HG02798 (cell line): ENCODE data around the gene ZBTB43.
"Not testable (repeated sequence)": the region's sequence is repeated elsewhere in the genome, so short reads cannot be mapped to it uniquely, and the experiment has no call there.

Experiments used
- ATAC-seq: cut with Tn5 transposase; IDR thresholded peaks from one replicate; pipeline ENCODE4 v1.9.1; 2021; ENCODE audit warnings: mild to moderate bottlenecking; ENCODE audit not compliant: unreplicated experiment, poor library complexity

ZBTB43 gene

DNA sequence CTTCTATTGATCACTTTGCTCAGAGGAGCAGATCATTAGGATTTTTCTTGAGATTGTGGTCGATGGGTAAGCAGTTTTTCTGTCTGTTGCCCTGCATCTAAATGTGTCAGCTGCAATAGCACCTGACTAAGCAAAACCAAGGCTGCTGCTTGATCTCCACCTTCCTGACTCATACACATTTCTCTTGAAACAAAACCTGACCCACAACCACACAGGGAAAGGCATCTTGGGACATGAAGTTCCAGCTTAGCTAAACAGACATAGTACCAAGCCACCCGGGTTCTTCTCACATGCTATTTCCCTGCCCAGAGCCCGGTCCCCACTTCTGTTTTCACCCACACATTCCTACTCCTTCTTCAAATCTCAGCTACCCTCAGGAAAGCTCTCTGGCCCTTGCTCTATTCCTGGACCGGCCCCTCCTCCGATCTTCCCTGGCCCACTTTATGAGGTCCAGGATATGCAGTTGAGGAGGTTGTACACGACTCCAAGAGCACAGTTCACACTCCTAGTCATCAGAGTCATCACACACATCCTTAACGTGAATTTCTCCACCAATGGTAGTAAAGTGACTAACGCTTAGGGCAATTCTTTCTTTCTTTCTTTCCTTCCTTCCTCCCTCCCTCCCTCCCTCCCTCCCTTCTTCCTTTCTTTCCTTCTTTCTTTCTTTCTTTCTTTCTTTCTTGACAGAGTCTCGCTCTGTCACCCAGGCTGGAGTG is 16.0 kb upstream of the ZBTB43 start:
- no peak for ATAC-seq

DNA sequence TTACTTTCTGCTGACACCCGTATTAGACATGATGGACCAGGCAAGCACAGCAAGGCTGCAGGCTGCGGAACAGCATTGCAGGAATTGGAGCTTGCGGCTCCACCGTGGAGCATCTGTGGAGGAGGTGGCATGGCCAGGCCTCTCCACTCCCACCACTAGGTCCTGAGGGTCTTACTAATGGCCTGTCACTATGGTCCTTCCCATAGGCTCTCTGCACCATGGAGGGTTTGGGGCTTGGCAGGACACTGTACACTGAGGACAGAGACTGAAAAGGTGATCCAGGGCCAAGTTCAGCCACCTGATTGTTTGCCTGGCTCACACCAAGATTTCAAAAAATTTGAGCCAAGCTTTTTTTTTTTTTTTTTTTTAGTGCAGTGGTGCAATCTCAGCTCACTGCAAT is 14.3 kb upstream of the ZBTB43 start:
- ATAC-seq = no peak

DNA sequence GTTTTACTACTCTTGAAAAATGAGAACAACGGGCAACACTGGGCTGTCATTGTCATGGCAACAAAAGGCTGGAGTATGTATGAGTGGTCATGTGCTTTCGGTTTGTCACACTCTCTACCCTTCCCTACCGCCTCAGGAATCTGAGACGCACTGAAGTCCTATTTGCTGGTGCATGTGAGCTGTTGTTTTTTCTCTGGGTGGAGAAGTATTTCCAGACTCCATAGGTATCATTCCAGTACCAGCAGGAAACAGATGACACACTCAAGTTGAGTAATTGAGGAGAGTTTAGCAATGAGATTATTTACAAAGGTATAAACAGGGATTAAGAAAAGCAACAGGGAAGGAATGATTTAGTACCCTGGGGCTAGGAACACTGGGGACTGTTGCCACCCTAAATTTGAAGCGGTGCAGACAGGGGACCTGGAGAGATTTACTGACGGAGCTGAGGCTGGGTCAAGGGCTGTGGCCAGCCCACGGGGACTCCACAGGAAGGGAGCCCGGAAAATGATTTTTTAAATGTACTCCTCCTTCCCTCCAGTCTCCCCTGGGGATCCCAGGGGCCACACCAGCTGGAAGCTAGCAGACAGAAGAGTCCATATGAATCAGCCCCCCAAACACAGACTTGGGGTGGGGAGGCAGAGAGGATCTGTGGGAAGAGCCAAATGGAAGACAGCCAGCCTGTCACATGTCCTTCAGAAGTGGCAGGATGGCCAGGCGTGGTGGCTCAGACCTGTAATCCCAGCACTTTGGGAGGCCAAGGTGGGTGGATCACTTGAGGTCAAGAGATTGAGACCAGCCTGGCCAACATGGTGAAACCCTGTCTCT is 13.2 kb upstream of the ZBTB43 start:
- no peak for ATAC-seq

DNA sequence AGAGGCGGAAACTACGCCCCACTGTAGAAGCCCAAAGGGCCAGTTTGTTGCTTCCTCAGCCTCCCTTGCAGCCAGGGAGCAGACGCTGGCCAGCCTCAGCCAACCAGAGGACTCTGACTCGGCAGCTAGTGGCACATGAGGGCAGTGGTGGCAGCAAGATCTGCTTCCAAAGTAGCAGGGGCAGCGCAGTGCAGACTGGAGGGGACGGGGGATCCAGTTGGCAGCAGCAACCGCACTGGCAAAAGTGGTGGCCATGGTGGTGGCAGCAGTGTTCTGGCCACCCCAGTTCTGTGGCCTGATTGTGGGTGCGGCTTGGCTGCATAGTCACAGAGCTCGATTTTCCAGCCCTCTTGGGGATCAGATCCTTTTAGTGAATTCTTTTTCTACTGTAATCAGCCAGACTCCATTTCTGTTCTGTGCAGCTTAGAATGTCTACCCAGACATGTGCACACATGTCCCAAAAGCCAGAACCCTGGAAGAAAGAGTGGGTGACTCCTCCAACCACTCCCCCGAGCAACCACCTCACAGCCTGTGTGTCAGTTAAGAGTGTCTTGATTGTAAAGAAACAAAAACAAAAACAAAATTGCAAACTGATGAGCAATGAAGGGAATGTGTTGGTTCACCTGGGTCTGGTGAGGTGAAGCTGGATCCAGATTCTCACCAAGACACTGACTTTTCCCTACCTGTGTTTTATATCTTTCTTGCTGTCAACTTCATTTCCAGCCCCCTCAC is 11.0 kb upstream of the ZBTB43 start:
- ATAC-seq = no peak

DNA sequence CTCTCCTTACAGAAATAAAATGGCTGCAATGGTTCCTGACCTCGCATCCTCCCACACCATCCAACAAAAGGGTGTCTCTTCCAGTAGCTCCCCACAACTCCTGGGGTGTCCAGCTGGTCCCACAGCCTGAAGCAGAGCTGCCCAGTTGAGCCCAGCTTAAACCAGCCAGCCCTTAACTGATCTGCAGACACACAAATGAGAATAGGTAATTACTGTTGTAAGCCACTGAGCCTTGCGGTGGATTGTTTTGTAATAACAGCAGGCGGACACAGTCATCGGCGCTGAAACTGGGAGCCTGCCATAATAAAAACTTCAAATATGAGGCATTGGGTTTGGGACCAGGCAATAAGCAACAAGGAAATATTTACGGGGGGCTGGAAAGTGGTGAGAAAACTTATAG is 10.4 kb upstream of the ZBTB43 start:
- no peak for ATAC-seq

DNA sequence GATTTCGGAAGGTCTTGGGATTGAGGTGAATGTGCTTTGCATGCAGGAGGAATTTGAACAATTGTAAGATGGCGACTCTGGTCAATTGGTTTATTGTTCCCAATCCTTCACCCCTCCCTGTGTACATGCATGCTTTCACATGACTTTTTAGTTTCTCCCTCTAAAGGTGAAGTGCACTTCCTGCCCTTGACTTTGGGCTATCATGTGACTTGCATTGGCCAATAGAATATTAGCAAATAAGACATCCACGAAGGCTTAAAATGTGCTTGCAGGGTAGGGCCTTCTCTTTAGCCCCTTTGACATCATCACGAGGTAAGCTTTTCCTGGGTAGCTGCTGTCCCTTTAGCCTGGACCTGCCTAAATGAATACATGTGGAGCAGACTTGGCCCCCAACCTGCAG is 8.1 kb upstream of the ZBTB43 start:
- ATAC-seq = no peak

DNA sequence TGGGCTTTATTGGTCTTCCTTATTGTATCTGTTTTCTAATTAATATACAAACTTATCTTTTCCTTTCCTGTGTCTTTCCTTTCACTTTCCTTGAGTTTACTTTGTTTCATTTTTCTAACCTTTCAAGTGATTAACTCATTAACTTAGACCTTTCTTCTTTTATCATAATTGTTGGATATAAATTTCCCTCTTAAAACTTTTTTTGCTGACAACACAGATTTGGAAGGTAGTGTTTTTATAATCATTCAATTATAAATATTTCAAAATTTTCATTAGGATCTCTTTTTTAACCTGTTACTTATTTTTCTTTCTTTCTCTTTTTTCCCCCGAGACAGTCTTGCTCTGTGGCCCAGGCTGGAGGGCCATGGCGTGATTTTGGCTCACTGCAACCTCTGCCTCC is 6.9 kb upstream of the ZBTB43 start:
- ATAC-seq = no peak

DNA sequence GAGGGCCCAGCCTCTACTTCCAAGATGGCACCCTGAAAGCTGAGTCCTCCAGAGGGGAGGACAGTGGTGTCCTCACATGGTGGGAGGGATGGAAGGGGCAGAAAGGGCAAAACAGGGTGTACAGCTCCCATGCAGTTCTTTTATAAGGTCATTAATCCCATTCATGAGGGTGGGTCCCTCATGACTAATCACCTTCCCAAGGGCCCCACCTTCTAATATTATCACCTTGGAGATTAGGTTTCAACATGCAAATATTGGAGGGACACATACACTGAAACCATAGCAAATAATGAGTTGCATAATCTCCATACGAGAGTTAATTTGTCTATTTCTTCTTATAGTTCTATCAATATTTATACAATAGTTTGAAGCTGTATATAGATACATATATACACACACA is 5.8 kb upstream of the ZBTB43 start:
- no peak for ATAC-seq

DNA sequence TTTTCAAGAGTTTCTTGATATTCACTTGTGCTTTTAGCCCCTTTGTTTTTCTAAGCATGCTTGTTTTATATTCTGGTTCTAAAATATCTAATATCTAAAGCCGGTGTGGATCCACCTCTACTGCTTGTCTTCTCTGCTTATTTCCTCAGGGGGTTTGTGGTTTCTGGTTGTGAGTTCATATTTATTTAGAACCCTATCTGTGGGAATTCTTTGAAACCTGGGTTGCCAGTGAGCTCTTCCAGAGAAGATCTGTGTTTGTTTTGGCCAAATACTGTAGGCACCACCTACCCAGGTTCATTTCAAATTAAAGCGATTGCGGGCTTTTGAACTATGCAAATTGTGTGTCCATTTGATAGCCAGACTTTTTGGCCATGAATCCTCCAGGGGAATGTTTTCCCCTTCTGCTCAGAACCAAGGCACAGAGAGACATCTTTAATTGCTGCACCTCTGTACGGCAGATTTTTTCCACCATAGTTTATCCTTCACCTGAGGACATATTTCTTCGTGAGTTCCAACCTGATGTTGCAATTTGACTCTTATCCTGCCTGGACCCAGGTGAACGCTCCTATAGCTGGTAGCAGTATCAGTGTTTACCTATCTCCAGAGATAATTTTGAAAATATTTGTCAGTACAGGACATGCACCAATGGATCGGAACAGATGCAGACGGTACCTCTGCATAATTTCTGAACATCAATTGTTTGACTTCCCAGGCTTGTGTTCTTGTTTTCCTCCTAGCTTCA is 2.4 kb upstream of the ZBTB43 start:
- no peak for ATAC-seq

DNA sequence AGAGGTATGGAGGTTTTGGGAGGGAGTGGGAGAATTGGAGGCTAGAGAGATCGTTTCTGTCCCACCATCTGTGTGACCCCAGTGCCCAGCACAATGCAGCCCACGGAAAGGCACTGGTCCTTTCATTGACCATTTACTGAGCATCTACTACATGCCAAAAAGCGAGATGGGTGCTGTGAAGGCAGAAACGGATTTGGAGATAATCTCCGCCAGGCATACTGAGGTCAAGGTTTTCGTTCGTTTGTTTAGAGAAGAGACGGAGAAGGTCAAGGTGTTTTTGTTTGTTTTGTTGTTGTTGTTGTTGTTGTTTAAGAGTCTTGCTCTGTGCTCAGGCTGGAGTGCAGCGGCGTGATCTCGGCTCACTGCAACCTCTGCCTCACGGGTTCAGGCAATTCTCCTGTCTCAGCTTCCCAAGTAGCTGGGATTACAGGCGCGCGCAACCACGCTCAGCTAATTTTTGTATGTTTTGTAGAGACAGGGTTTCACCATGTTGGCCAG is 593 bp upstream of the ZBTB43 start:
- ATAC-seq = no peak

DNA sequence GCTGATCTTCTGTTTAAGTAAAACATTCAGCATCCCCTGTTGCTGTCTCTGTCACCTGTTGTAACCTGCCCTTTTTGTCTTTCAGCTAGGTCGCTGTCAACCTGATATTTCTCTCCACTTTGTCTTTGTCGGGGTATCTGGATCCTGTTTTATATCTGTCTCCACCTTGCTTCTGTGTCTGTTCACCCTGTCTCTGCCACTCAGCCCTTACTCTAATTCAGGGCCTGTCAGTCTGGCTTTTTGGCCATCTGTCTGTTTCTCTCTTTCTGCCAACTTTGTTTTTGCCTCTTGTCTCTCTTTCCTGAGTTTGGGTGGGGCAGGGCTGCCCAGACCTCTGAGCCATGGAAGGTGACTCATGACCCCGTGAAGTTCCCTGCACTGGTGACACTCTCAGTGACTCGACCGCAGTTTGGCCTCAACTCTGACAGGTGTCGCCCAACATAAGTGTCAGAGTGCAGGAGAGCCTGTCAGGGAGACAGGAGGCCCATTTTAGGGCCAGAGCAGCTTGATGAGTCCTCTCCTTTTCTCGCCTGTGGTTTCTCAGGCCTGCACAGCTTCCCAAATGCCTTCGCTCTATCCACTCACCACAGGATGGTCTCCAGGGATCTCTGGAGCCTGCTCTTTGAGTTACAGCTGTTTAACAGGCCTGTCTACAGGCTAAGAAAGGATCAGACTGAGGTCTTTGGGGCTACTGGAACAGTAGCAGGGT is 868 bp downstream of the ZBTB43 start:
- ATAC-seq = peak; percentile 73

DNA sequence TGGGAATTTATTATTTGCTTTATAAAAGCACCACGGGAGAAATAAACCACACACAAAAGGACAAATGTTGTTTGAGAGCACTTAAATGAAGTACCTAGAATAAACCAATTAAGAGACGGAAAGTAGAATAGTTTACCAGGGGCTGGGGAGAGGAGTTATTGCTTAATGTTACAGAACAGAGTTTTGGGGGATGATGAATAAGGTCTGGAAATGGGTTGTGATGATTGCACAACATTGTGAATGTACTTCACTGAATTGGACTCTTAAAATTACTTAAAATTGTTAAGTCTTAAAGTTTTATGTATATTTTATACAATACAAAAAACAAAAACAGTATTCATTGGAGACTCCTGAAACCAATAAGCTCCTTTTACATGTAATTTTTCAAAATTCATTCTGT is 1.5 kb downstream of the ZBTB43 start:
- ATAC-seq = no peak

DNA sequence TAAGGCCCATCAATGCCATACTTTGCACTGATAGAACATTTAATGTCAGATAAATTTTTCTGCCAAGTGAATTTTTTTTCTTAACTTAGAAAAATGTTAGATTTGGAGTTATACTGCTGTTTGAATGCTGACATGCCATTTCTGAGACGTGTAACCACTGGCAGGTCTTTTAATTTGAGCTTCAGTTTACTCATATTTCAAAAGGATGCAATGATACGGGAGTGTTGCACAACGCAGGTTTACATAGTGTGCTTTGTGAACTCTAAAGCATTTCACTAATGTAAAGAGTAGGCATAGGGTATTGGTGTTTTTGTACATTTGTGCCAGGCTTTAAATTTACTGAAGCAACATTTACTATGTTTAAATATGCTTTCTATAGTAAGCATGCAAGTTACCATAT is 4.2 kb downstream of the ZBTB43 start:
- ATAC-seq = no peak

DNA sequence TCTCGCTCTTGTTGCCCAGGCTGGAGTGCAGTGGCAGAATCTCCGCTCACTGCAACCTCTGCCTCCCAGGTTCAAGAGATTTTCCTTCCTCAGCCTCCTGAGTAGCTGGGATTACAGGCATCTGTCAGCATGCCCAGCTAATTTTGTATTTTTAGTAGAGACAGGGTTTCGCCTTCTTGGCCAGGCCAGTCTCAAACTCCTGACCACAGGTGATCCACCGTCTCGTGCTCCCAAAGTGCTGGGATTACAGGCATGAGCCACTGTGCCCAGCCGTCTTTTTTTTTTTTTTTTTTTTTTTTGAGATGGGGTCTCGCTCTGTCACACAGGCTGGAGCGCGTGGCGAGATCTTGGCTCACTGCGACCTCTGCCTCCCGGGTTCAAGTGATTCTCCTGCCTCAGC is 5.4 kb downstream of the ZBTB43 start:
- ATAC-seq = not testable (repeated sequence)

DNA sequence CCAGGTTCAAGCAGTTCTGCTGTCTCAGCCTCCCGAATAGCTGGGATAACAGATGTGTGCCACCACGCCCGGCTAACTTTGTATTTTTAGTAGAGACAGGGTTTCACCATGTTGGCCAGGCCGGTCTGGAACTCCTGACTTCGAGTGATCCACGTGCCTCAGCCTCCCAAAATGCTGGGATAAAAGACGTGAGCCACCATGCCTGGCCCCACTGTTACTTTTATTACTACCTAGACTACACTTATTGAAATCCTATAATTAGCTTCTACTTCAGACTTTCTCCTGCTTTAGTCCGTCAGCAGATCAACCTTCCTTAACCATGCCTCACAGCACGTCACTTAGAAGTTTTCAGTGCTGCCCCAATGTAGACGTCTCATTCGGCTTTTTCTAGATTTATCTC is 8.2 kb downstream of the ZBTB43 start:
- ATAC-seq = no peak

DNA sequence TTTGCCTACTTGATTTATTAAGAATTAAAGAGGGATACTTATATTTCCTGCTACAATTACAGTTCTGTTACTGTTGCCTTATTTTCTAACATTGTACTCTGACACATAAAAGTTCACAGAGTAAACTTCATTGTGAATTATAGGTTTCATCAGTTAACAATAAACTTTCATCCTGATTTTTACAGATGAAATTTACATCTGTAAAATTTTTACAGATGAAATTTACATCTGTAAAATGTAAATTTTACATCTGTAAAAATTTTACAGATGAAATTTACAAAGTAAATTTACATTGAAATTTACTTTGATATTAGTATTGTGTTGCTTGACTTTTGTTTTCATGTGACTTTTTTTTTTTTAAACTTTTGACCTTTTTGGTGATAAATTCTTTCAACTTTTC is 9.3 kb downstream of the ZBTB43 start:
- ATAC-seq = no peak

DNA sequence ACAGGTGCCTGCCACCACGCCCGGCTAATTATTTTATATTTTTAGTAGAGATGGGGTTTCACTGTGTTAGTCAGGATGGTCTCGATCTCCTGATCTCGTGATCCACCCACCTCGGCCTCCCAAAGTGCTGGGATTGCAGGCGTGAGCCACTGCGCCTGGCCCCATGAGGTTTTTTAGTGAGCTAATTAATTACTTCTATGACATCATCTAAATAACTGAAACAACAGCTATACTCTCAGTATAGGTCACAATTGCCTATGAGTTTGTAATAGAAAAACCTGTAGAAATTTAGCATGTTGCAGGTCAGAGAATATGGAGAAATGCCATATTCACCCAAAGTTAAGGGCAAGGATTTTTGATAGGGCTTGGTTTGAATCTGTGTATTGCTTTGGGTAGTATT is 12.8 kb downstream of the ZBTB43 start:
- not testable (repeated sequence) for ATAC-seq

DNA sequence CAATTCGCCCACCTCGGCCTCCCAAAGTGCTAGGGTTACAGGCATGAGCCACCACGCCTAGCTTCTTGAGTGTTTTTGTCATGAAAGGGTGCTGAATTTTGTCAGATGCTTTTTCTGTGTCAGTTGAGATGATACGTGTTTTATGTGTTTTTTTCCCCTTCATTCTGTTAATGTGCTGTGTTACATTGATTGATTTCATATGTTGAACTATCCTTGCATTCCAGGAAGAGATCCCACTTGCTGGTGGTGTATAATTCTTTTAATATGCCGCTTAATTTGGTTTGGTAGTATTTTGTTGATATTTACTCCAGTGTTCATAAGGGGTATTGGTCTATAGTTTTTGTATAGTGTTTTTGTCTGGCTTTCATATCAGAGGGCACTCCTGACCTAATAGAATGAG is 13.6 kb downstream of the ZBTB43 start:
- no peak for ATAC-seq

DNA sequence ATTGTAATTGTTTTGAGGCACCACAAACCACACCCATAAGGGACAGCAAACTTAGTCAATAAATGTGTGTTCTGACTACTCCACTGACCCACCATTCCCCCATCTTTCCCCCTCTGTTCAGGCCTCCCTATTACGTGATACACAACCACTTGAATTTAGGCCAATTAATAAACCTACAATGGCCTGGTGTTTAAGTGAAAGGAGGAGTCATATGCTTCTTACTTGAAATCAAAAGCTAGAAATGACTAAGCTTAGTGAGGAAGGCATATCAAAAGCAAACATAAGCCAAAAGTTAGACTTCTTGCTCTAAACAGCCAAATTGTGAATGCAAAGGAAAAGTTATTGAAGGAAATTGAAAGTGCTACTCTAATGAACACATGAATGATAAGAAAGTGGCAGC is 14.6 kb downstream of the ZBTB43 start:
- no peak for ATAC-seq

DNA sequence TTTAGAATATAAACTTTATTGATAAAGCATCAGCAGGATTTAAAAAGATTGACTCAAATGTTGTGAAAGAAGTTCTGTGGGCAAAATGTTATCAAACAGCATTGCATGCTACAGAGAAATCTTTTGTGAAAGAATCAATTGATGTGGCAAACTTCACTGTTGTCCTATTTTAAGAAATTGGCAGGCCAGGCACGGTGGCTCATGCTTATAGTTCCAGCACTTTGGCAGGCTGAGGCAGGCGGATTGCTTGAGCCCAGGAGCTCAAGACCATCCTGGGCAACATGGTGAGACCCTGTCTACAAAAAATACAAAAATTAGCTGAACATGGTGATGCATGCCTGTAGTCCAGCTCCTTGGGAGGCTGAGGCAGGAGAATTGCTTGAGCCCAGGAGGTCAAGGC is 17.4 kb downstream of the ZBTB43 start:
- ATAC-seq = no peak
